Smooth muscle cell (in vitro differentiated cells): ENCODE data around the gene CRY2. TPM values are rescaled to one million over a fixed set of nuclear protein-coding genes. Genes with fewer than 3 reads are reported as not detected.

Source experiments
- DNase-seq: peaks from one replicate; lab custom pipeline; 2025; ENCODE audit not compliant: unreplicated experiment; lab: John Stamatoyannopoulos, UW
- H2AFZ ChIP-seq: fragments of 200-600 bp; sonication (generic); 2 replicates; pipeline ENCODE4 v1.6.0; 2016; ENCODE audit warnings: antibody characterized with exemption, low read depth, mild to moderate bottlenecking
- H3F3A ChIP-seq: fragments of 200-600 bp; sonication (generic); 2 replicates; pipeline ENCODE4 v1.6.0; 2017; ENCODE audit warnings: antibody characterized with exemption, low read depth
- H3K27ac ChIP-seq: fragments of 200-600 bp; sonication (generic); 2 replicates; pipeline ENCODE4 v1.5.1; 2016; ENCODE audit warnings: low read depth, mild to moderate bottlenecking
- H3K27me3 ChIP-seq: fragments of 200-600 bp; sonication (generic); 2 replicates; pipeline ENCODE4 v1.6.1; 2016; ENCODE audit warnings: low read depth, mild to moderate bottlenecking
- H3K36me3 ChIP-seq: fragments of 200-600 bp; sonication (generic); 2 replicates; pipeline ENCODE4 v1.5.1; 2016; ENCODE audit warnings: low read depth
- H3K4me1 ChIP-seq: fragments of 200-600 bp; sonication (generic); 2 replicates; pipeline ENCODE4 v1.5.1; 2016; ENCODE audit warnings: low read depth
- H3K4me2 ChIP-seq: fragments of 200-600 bp; sonication (generic); 2 replicates; pipeline ENCODE4 v1.6.0; 2016; ENCODE audit warnings: mild to moderate bottlenecking
- H3K4me3 ChIP-seq: fragments of 200-600 bp; sonication (generic); 2 replicates; pipeline ENCODE4 v1.5.1; 2016; ENCODE audit warnings: mild to moderate bottlenecking
- H3K79me2 ChIP-seq: fragments of 200-600 bp; sonication (generic); 2 replicates; pipeline ENCODE4 v1.6.0; 2016; ENCODE audit warnings: low read depth, mild to moderate bottlenecking
- H3K9ac ChIP-seq: fragments of 200-600 bp; sonication (generic); 2 replicates; pipeline ENCODE4 v1.6.0; 2016; ENCODE audit warnings: low read depth
- H3K9me3 ChIP-seq: fragments of 200-600 bp; sonication (generic); replicated peaks from 2 replicates; pipeline ENCODE4 v1.5.1; 2016; ENCODE audit warnings: low read depth
- H4K20me1 ChIP-seq: fragments of 200-600 bp; sonication (generic); 2 replicates; pipeline ENCODE4 v1.6.0; 2016; ENCODE audit warnings: low read depth
- WGBS: methylation state at CpG from one replicate; pipeline ENCODE4 v1.1.7; 2016; ENCODE audit warnings: low lambda C conversion rate; 5-methylcytosine and 5-hydroxymethylcytosine counted together
- polyA plus RNA-seq: library from polyadenylated mRNA; unstranded; fragments of >200 nt; fragmentation: Nextera tagmentation; extraction: Ambion mirVana; gene quantifications from 2 replicates; pipeline ENCODE4 v1.2.1, GENCODE V29; 2016
- total RNA-seq: library from RNA; depleted of rRNA; stranded (reverse); fragments of >200 nt; gene quantifications from 2 replicates; pipeline ENCODE4 v1.2.3, GENCODE V29; 2014
- TF ChIP-seq, protein P1 (sequence below): fragments of 200-600 bp; sonication (generic); IDR thresholded peaks from 2 replicates; pipeline ENCODE4 v1.5.1; 2017; ENCODE audit warnings: borderline replicate concordance, mild to moderate bottlenecking, antibody characterized with exemption; ENCODE audit not compliant: insufficient read depth, poor library complexity, severe bottlenecking

Gene CRY2
- total and polyA plus RNA-seq, 2 experiments from 2014 or later: 26.1 to 30.3 TPM

DNA sequence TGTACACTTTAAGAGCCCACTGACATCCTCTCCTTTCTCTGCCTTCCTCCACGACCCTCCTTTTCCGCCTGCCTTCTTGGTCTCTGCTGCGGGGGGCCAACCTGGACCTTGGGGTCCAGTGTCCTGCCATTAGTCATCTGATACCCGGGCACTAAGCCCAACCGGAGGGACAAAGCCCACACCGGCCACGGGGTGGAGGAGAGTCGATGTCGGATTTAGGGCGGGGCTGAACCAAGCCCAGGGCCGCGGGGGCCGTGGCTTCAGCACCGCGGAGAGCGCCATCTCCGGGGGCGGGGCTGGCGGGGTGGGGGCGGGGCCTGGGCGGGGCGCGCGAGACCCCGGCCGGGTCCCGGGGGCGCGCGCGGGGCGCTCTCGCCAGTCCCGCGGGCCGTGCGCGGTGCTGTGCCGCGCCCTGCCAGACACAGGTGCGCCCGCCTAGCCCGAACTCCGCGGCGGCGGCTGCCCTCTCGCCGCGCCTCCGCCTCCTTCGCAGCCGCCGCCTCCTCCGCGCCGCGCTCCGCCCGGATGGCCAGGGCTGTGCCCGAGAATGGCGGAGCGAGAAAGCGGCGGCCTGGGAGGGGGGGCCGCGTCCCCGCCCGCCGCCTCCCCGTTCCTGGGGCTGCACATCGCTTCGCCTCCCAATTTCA lies 38.1 kb downstream of the CRY2 start, which contains the start of gene MAPK8IP1:
TSS of gene MAPK8IP1 (plus strand) at position 378 of the 647 bp plus-strand sequence. CDS start at position 548, 170 bp downstream.
- peak; percentile 13 for DNase-seq
- Histone ChIP-seq H3K79me2 (no peaks in the 10 kb centered on the region), H4K20me1 (peaks cover 43% of the 10 kb centered on the region), H3K27ac (no peak within 1 kb of the TSS), H3K9ac (no peak within 1 kb of the TSS), H3K9me3 (no peaks in the 10 kb centered on the region), H3K4me1 (no peaks in the 10 kb centered on the region), H3F3A (no peaks in the 10 kb centered on the region), H3K4me2 (peak within 1 kb of the TSS; percentile 90), H3K4me3 (peak within 1 kb of the TSS; percentile 50), H2AFZ (no peak within 1 kb of the TSS), H3K27me3 (peaks cover 12% of the 10 kb centered on the region), H3K36me3 (no peaks in the 10 kb centered on the region)
- WGBS: 3% methylated on average over 42 of the region's 73 CpGs
- TF ChIP-seq, protein P1, sequence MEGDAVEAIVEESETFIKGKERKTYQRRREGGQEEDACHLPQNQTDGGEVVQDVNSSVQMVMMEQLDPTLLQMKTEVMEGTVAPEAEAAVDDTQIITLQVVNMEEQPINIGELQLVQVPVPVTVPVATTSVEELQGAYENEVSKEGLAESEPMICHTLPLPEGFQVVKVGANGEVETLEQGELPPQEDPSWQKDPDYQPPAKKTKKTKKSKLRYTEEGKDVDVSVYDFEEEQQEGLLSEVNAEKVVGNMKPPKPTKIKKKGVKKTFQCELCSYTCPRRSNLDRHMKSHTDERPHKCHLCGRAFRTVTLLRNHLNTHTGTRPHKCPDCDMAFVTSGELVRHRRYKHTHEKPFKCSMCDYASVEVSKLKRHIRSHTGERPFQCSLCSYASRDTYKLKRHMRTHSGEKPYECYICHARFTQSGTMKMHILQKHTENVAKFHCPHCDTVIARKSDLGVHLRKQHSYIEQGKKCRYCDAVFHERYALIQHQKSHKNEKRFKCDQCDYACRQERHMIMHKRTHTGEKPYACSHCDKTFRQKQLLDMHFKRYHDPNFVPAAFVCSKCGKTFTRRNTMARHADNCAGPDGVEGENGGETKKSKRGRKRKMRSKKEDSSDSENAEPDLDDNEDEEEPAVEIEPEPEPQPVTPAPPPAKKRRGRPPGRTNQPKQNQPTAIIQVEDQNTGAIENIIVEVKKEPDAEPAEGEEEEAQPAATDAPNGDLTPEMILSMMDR: no peak

DNA sequence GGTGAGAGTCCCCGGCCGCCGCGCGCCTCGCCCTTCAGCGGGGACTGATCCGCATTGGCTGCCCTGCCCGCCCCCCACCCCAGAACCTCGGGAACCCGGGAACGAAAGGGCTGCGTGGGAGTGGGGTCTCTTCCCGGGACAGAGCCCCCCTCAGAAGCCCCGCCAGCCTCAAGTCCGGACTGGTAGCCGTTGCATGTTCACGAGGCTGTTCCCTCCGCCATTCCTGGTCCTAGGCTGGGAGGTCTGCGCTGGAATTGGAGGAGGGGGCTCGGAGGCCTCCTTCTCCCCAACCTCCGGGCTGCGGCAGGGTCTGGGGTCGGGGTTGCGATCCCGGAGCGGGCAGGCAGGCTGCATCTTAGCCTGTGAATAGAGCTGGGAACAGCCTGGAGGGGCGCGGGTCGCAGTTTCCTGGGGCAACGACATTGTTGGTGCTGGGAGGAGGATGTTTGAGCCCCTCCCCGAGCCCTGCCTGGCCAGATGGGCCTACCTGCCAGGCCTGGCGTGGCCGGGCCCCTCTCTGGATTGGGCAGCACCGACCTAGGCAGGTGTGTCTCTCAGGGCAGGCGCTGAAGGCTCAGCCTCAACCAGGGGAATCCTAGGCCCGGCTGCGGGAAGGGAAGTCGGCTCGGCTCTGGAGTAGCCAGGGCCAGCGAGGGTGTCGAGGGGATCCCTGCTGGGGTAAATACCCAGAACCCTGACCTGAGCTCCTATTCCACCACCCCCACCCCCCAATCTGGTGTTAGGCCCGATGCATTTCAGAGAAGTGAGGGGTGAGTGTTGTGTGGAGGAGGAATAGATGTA lies 38.8 kb downstream of the CRY2 start:
- H3K9me3 ChIP-seq: no peaks in the 10 kb centered on the region
- no peaks in the 10 kb centered on the region for H3F3A ChIP-seq
- peaks cover 38% of the 10 kb centered on the region for H4K20me1 ChIP-seq
- H3K36me3 ChIP-seq: no peaks in the 10 kb centered on the region
- no peak overlapping the region for H3K27ac ChIP-seq
- no peaks in the 10 kb centered on the region for H3K4me1 ChIP-seq
- H3K27me3 ChIP-seq: peaks cover 12% of the 10 kb centered on the region
- H2AFZ ChIP-seq: no peak overlapping the region
- DNase-seq: no peak
- TF ChIP-seq, protein P1: no peak
- peak overlapping the region; percentile 90 for H3K4me2 ChIP-seq
- H3K4me3 ChIP-seq: peak overlapping the region; percentile 50
- no peak overlapping the region for H3K9ac ChIP-seq
- 17% methylated on average over 40 of the region's 43 CpGs for WGBS
- no peaks in the 10 kb centered on the region for H3K79me2 ChIP-seq

DNA sequence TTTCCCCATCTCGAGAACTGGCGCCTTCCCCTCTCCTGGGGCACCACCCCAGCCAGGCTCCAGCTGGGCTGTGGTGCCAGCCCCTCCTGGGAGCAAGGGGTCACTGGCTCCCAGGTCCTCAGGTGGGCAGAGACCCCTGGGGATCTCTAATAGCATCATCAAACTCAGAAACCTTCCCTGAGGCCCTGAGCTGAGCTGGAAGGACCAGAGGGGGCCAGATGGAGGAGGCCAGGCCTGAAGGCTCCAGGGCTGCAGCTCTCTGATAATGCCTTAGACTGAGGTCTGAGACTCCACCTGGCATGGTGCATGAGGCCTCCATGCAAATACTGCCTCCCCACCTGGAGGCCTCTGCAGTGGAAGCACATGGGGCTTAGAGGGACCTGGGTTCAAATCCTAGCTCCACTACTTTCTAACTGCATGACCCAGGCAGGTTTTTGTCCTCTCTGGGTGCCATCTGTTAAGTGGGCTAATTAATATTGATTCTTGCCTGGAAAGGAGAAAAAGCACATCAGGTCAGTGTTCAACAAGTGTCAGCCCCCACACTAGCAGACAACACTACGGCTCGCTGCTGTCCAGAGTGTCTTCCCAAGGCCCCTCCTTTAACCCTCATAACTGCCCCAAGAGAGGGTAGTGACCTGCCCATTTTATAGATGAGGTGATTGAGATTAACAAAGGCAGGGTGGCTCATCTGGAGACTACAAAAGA lies 39.7 kb downstream of the CRY2 start:
- Histone ChIP-seq H3K9me3 (no peaks in the 10 kb centered on the region), H2AFZ (no peak overlapping the region), H3K4me3 (no peak overlapping the region), H3K79me2 (no peaks in the 10 kb centered on the region), H3K4me2 (no peak overlapping the region), H3K9ac (no peak overlapping the region), H4K20me1 (peaks cover 31% of the 10 kb centered on the region), H3K27ac (no peak overlapping the region), H3K4me1 (no peaks in the 10 kb centered on the region), H3K27me3 (peaks cover 12% of the 10 kb centered on the region), H3K36me3 (no peaks in the 10 kb centered on the region), H3F3A (no peaks in the 10 kb centered on the region)
- 97% methylated on average over 4 of the region's 4 CpGs for WGBS
- TF ChIP-seq, protein P1: no peak
- no peak for DNase-seq
